ENCODE measurements around the gene NFYA. TPM values are rescaled to one million over a fixed set of nuclear protein-coding genes. Genes with fewer than 3 reads are reported as not detected.

The NFYA gene
- total and polyA plus RNA-seq, 2 of the 13 experiments (the other 11 are each of a cell fraction or from before 2014, with no cell fraction given), result 16.0 to 22.9 TPM

DNA sequence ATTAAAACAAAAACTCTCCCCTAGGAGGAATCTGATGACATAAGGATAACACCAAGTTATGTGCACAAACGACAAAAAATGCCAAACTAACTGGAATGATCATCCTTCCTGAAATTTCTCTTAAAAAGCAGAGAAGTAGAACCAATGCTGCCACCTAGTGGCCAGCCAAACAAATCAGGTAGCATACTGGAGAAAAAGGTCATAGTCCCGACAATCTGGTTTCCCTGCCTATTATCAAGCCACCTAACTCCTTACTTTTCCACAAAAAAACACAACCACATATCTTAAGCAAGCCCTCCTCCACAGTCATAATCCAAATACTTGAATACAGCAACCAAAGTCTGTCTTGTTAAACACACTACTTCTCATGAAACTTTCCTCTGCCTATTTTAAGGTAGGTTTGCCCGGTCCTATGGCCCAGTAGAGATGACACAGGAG is 5.9 kb upstream of the NFYA start (continued):
- no peak for TF ChIP-seq HMGA1 (CRISPR knock-in tag; conservative IDR thresholded peaks at IDR 0.05)
- TF ChIP-seq SAP130 (CRISPR knock-in tag; IDR thresholded peaks at IDR 0.05; ENCODE audit: low read depth), result no peak
- TF ChIP-seq TCF12 (IDR thresholded peaks at IDR 0.05), result no peak
- TF ChIP-seq TCF12 (CRISPR knock-in tag; IDR thresholded peaks at IDR 0.05), result no peak
- TF ChIP-seq, protein P1, sequence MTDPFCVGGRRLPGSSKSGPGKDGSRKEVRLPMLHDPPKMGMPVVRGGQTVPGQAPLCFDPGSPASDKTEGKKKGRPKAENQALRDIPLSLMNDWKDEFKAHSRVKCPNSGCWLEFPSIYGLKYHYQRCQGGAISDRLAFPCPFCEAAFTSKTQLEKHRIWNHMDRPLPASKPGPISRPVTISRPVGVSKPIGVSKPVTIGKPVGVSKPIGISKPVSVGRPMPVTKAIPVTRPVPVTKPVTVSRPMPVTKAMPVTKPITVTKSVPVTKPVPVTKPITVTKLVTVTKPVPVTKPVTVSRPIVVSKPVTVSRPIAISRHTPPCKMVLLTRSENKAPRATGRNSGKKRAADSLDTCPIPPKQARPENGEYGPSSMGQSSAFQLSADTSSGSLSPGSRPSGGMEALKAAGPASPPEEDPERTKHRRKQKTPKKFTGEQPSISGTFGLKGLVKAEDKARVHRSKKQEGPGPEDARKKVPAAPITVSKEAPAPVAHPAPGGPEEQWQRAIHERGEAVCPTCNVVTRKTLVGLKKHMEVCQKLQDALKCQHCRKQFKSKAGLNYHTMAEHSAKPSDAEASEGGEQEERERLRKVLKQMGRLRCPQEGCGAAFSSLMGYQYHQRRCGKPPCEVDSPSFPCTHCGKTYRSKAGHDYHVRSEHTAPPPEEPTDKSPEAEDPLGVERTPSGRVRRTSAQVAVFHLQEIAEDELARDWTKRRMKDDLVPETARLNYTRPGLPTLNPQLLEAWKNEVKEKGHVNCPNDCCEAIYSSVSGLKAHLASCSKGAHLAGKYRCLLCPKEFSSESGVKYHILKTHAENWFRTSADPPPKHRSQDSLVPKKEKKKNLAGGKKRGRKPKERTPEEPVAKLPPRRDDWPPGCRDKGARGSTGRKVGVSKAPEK (CRISPR knock-in tag; IDR thresholded peaks at IDR 0.05; ENCODE audit: borderline replicate concordance), result no peak
- TF ChIP-seq, protein P2, sequence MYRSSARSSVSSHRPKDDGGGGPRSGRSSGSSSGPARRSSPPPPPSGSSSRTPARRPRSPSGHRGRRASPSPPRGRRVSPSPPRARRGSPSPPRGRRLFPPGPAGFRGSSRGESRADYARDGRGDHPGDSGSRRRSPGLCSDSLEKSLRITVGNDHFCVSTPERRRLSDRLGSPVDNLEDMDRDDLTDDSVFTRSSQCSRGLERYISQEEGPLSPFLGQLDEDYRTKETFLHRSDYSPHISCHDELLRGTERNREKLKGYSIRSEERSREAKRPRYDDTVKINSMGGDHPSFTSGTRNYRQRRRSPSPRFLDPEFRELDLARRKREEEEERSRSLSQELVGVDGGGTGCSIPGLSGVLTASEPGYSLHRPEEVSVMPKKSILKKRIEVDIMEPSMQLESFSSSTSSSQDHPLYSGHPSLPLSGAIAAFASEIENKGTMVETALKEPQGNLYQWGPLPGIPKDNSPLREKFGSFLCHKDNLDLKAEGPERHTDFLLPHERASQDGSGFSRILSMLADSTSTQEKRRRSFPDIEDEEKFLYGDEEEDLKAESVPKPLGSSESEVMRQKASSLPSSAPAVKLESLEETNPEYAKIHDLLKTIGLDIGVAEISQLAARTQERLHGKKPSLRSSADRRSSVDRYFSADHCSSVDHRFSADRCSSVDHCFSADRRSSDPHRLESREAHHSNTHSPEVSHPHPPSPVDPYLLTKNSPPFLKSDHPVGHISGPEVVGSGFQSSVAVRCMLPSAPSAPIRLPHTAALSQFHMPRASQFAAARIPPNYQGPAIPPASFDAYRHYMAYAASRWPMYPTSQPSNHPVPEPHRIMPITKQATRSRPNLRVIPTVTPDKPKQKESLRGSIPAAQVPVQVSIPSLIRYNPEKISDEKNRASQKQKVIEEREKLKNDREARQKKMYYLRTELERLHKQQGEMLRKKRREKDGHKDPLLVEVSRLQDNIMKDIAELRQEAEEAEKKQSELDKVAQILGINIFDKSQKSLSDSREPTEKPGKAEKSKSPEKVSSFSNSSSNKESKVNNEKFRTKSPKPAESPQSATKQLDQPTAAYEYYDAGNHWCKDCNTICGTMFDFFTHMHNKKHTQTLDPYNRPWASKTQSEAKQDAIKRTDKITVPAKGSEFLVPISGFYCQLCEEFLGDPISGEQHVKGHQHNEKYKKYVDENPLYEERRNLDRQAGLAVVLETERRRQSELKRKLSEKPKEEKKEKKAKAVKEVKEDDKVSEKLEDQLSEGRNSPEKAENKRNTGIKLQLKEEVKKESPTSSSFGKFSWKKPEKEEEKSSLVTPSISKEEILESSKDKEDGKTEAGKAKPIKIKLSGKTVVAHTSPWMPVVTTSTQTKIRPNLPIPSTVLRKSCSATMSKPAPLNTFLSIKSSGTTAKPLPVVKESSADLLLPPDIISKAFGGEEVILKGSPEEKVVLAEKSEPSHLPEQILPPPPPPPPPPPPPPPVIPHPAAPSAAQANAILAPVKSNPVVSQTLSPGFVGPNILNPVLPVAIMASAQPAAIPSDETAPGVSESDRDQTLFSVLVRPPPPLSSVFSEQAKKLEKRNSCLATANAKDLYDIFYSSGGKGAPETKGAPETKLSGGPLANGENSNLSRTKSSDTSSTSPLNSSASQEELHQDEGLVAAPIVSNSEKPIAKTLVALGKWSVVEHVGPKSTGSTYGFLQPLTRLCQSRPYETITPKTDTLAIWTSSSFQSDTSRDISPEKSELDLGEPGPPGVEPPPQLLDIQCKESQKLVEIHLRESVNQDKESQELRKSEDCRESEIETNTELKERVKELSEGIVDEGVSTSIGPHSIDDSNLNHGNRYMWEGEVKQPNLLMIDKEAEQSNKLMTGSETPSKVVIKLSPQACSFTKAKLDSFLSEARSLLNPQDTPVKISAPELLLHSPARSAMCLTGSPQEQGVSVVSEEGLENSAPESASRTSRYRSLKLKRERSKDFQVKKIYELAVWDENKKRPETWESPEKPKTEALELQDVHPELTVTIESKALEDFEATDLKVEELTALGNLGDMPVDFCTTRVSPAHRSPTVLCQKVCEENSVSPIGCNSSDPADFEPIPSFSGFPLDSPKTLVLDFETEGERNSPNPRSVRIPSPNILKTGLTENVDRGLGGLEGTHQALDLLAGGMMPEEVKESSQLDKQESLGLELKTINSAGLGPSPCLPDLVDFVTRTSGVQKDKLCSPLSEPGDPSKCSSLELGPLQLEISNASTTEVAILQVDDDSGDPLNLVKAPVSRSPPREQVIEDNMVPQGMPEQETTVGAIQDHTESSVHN (CRISPR knock-in tag; IDR thresholded peaks at IDR 0.05), result no peak
- TF ChIP-seq GTF3A (CRISPR knock-in tag; conservative IDR thresholded peaks at IDR 0.05), result no peak
- TF ChIP-seq FOXA1 (IDR thresholded peaks at IDR 0.05), result no peak
- no peak for TF ChIP-seq FOXA1 (CRISPR knock-in tag; IDR thresholded peaks at IDR 0.05)
- TF ChIP-seq ZNF777 (CRISPR knock-in tag; IDR thresholded peaks at IDR 0.05), result no peak
- TF ChIP-seq PPARG (CRISPR knock-in tag; conservative IDR thresholded peaks at IDR 0.05), result peak; percentile 46
- TF ChIP-seq, protein P3, sequence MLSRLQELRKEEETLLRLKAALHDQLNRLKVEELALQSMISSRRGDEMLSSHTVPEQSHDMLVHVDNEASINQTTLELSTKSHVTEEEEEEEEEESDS (CRISPR knock-in tag; IDR thresholded peaks at IDR 0.05; ENCODE audit: borderline replicate concordance), result no peak
- no peak for TF ChIP-seq CC2D1A (CRISPR knock-in tag; IDR thresholded peaks at IDR 0.05)
- TF ChIP-seq, protein P4, sequence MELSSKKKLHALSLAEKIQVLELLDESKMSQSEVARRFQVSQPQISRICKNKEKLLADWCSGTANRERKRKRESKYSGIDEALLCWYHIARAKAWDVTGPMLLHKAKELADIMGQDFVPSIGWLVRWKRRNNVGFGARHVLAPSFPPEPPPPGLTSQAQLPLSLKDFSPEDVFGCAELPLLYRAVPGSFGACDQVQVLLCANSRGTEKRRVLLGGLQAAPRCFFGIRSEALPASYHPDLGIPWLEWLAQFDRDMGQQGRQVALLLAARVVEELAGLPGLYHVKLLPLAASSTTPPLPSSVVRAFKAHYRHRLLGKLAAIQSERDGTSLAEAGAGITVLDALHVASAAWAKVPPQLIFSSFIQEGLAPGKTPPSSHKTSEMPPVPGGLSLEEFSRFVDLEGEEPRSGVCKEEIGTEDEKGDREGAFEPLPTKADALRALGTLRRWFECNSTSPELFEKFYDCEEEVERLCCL (CRISPR knock-in tag; IDR thresholded peaks at IDR 0.05; ENCODE audit: borderline replicate concordance), result no peak
- TF ChIP-seq CEBPG (CRISPR knock-in tag; IDR thresholded peaks at IDR 0.05), result 0 out of 2 replicates have a peak, but pooled peaks have one; percentile 5
- no peak for TF ChIP-seq JUN (CRISPR knock-in tag; IDR thresholded peaks at IDR 0.05)
- no peak for TF ChIP-seq NR2F6 (IDR thresholded peaks at IDR 0.05)
- 0 out of 2 replicates have a peak, but pooled peaks have one; percentile 19 for TF ChIP-seq NR2F6 (CRISPR knock-in tag; IDR thresholded peaks at IDR 0.05)
- TF ChIP-seq, protein P5, sequence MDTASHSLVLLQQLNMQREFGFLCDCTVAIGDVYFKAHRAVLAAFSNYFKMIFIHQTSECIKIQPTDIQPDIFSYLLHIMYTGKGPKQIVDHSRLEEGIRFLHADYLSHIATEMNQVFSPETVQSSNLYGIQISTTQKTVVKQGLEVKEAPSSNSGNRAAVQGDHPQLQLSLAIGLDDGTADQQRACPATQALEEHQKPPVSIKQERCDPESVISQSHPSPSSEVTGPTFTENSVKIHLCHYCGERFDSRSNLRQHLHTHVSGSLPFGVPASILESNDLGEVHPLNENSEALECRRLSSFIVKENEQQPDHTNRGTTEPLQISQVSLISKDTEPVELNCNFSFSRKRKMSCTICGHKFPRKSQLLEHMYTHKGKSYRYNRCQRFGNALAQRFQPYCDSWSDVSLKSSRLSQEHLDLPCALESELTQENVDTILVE (CRISPR knock-in tag; IDR thresholded peaks at IDR 0.05), result 0 out of 2 replicates have a peak, but pooled peaks have one; percentile 56
